Lung (tissue), 12 donors: ENCODE results near the gene GTF2F1. TPM values are rescaled to one million over a fixed set of nuclear protein-coding genes. Genes with fewer than 3 reads are reported as not detected.

ENCODE experiments used
- ATAC-seq: fragments of 200-7000 bp; cut with Tn5 transposase; one replicate; pipeline ENCODE4 v1.9.1; 2020; ENCODE audit warnings: moderate number of reproducible peaks; ENCODE audit not compliant: insufficient read depth, low FRiP score
- DNase-seq, 3 donors: peaks; one replicate each; pipeline ENCODE4 v3.0.0-alpha.2; 2013 to 2017
- H3K27ac ChIP-seq, 2 donors: one replicate each; pipeline ENCODE4 v1.5.1; 2013; ENCODE audit warnings: mild to moderate bottlenecking in 2 of 2, moderate library complexity in 2 of 2, control low read depth in 1 of 2, inconsistent platforms in 1 of 2, low read depth in 1 of 2, low read length in 1 of 2
- H3K27me3 ChIP-seq, 3 donors: one replicate each; pipeline ENCODE4 v1.5.1; 2013; ENCODE audit warnings: low read length in 2 of 3; ENCODE audit not compliant: control insufficient read depth in 3 of 3, insufficient read depth in 3 of 3
- H3K36me3 ChIP-seq, 4 donors: one replicate each; pipeline ENCODE4 v1.5.1; 2013; ENCODE audit warnings: low read length in 4 of 4, mild to moderate bottlenecking in 1 of 4, moderate library complexity in 1 of 4; ENCODE audit not compliant: control insufficient read depth in 4 of 4, insufficient read depth in 4 of 4
- H3K4me1 ChIP-seq, 5 donors: one replicate each; pipeline ENCODE4 v1.5.1; 2013; ENCODE audit warnings: low read length in 5 of 5, mild to moderate bottlenecking in 2 of 5, moderate library complexity in 1 of 5; ENCODE audit not compliant: control insufficient read depth in 5 of 5, insufficient read depth in 5 of 5
- H3K4me3 ChIP-seq: one replicate; pipeline ENCODE4 v1.5.1; 2013; ENCODE audit warnings: mild to moderate bottlenecking, control low read depth, moderate library complexity
- H3K9ac ChIP-seq, 2 donors: one replicate each; pipeline ENCODE4 v1.5.1; 2013; ENCODE audit warnings: low read length in 2 of 2, control low read depth in 1 of 2; ENCODE audit not compliant: insufficient read depth in 1 of 2
- H3K9me3 ChIP-seq, 4 donors: one replicate each; pipeline ENCODE4 v1.5.1; 2013; ENCODE audit warnings: low read length in 3 of 4, mild to moderate bottlenecking in 1 of 4, moderate library complexity in 1 of 4; ENCODE audit not compliant: control insufficient read depth in 4 of 4, insufficient read depth in 3 of 4
- WGBS, 2 donors: extraction: QIAGEN DNeasy Blood & Tissue Kit; methylation state at CpG; one replicate each; pipeline ENCODE4 v1.1.7; 2013; 5-methylcytosine and 5-hydroxymethylcytosine counted together
- polyA plus RNA-seq, 2 donors: library from polyadenylated mRNA; stranded (reverse); fragments of 200-250 nt; gene quantifications; one replicate each; pipeline ENCODE4 v1.2.1, GENCODE V29; 2013
- total RNA-seq, 2 donors: library from RNA; depleted of rRNA in 1 of 2; stranded (reverse); fragments of >200 nt in 1 of 2; gene quantifications; one replicate each; pipeline ENCODE4 v1.2.1, GENCODE V29; 2014 to 2021
- TF ChIP-seq, protein P1 (sequence below): IDR thresholded peaks from 2 replicates; pipeline ENCODE4 v1.5.1; 2012; ENCODE audit warnings: mild to moderate bottlenecking; ENCODE audit errors: control extremely low read depth, extremely low read depth
- donor health status: control.
- donor health status: control.
- donor health status: Bipolar disorder and iron deficiency.
- donor health status: healthy.
- donor health status: DM: yes; HTN: yes; CAD: no.

Gene GTF2F1
- total and polyA plus RNA-seq, 4 donors: 45.4 to 53.5 (median 48.3) TPM

DNA sequence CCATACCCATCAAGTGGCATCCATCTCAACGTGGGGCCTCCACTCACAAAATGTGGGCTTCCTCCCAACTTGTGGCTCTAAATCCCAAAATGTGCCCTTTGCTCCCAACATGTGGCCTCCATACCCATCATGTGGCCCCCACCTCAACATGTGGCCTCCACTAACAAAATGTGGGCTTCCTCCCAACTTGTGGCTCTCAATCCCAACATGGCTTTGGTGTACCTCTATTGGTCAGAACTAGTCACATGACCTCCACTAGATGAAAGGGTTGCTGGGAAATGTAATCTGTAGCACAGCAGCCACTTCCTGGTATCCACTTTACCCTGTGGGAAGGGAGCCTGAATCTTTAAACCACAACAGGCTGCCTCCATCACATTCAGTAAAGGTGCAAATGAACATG is 49.5 kb downstream of the GTF2F1 start:
- H3K4me3 ChIP-seq: no peak overlapping the region
- no peak overlapping the region for H3K9ac ChIP-seq
- H3K27me3 ChIP-seq: no peaks in the 10 kb centered on the region
- 90 to 100% methylated on average over 1 of the region's 1 CpG for WGBS, 2 donors
- DNase-seq (no peak), ATAC-seq (no peak)
- H3K27ac ChIP-seq: no peak overlapping the region
- TF ChIP-seq, protein P1, sequence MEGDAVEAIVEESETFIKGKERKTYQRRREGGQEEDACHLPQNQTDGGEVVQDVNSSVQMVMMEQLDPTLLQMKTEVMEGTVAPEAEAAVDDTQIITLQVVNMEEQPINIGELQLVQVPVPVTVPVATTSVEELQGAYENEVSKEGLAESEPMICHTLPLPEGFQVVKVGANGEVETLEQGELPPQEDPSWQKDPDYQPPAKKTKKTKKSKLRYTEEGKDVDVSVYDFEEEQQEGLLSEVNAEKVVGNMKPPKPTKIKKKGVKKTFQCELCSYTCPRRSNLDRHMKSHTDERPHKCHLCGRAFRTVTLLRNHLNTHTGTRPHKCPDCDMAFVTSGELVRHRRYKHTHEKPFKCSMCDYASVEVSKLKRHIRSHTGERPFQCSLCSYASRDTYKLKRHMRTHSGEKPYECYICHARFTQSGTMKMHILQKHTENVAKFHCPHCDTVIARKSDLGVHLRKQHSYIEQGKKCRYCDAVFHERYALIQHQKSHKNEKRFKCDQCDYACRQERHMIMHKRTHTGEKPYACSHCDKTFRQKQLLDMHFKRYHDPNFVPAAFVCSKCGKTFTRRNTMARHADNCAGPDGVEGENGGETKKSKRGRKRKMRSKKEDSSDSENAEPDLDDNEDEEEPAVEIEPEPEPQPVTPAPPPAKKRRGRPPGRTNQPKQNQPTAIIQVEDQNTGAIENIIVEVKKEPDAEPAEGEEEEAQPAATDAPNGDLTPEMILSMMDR: no peak
- H3K36me3 ChIP-seq: no peaks in the 10 kb centered on the region
- H3K4me1 ChIP-seq: peaks cover 0 to 10% (median 0%) of the 10 kb centered on the region in 5 donors
- no peaks in the 10 kb centered on the region for H3K9me3 ChIP-seq

- TF ChIP-seq, protein P1: no peak
- Histone ChIP-seq H3K4me1 (peaks cover 0 to 10% (median 0%) of the 10 kb centered on the region in 5 donors), H3K9me3 (no peaks in the 10 kb centered on the region), H3K27me3 (no peaks in the 10 kb centered on the region), H3K4me3 (no peak overlapping the region), H3K9ac (no peak overlapping the region), H3K27ac (no peak overlapping the region), H3K36me3 (no peaks in the 10 kb centered on the region)
- ATAC-seq (no peak), DNase-seq (peak; percentile 39 to 78 (median 64))
- 65 to 72% methylated on average over 14 of the region's 14 CpGs for WGBS, 2 donors
These were observed 52.3 kb downstream of the GTF2F1 start for GRCh38 chr19:6340493-6341201.

DNA sequence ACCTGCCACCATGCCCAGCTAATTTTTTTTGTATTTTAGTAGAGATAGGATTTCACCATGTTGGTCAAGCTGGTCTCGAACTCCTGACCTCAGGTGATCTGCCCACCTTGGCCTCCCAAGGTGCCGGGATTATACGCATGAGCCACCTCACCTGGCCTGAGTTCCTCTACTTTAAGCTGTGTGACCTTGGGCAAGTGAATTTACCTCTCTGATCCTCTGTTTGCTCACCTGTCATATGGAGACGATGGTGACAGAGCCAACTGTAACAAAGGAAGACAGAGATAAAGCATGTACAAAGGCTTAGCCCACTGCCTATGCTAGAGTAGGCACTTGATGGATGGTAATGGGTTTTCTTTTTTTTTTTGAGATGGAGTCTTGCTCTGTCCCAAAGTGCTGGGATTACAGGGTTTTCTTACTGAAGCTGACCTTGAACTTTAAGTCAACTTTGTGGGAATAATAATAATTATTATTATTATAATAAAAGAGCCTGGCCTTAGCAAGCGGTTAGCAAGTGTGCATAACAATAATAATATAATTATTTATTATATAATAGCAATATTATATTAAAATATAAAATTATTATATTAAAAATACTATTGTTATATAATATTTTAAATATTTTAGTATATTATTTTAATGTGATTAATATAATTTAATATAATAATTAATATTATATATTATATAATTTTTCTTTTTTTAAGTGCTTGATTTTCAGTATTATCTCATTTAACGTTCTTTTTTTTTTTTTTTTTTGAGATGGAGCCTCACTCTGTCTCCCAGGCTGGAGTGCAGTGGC is 58.3 kb downstream of the GTF2F1 start:
- Histone ChIP-seq H3K9me3 (no peaks in the 10 kb centered on the region), H3K9ac (no peak overlapping the region), H3K27me3 (no peaks in the 10 kb centered on the region), H3K4me1 (no peaks in the 10 kb centered on the region), H3K36me3 (no peaks in the 10 kb centered on the region), H3K4me3 (no peak overlapping the region), H3K27ac (no peak overlapping the region)
- ATAC-seq: no peak
- TF ChIP-seq, protein P1: no peak
- DNase-seq: no peak
- WGBS, 2 donors: 87 to 91% methylated on average over 6 of the region's 6 CpGs
